GM20431 (cell line): ENCODE measurements around the gene AGBL1.
"Not testable (repeated sequence)": the region's sequence is repeated elsewhere in the genome, so short reads cannot be mapped to it uniquely, and the experiment has no call there.

Experiments used
- in situ Hi-C: fragments of 300-500 bp; cut with MseI, MboI; formaldehyde crosslinking; loops from one replicate; pipeline ENCODE4 v1.15.0; 2020; ENCODE audit warnings: low sequenced_read_pairs; ENCODE audit not compliant: unreplicated experiment

AGBL1 gene

DNA sequence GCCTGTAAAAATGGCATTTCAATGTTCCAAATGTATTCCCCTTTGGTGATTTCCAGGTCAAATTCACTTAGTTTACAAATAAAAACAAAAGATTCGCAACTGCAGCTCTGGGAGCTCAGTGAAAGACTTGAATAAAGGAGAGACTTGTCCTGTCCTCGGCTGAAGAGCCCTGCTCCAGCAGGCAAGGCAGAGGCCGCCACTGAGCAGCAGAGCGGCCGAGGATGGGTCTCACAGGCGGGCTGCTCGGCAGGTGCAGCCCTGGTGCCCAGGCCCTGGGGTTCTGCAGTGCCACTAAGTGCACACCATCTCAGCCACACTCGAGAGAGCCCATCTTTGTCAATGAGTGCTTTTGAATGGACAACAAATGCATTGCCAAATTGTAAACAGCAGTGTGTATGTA is 856.2 kb downstream of the AGBL1 start:
- in situ Hi-C loops: no loop called here

DNA sequence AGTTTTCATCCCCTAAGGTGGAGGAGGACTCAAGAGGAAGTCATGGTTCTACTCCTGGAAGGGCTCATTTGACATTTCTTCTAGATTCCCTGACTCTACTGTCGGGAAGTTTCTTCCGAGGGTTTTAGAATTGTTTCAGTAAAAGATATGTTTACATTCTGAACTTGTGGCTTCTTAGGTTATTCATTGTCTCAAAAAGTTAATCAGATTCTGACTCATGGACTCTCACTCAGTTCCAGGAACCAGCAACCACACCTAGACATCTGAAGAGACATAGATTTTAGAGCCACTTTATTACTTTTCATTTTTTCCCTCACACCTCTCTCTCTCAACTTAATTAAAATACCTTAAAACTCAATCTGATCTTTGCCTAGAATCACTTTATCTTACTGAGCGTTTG is 862.6 kb downstream of the AGBL1 start:
- in situ Hi-C loops: no loop called here

DNA sequence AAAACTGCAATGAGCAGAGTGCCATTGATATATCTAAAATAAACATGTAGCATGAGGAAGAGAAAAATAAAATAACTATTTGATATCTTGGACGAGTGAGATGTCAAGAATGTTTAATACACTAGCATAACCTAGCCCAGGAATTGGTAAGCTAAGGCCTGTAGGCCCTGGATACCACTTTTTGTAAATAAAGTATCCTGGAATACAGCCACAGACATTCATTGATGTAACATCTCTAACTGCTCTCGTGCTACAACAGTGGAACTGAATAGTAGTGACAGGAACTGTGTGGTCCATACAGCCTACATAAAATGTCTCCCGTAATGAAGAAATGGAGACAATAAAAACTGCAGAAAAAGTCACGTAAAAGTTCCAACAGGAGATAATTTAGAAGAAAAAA is 869.0 kb downstream of the AGBL1 start:
- in situ Hi-C loops: no loop called here

DNA sequence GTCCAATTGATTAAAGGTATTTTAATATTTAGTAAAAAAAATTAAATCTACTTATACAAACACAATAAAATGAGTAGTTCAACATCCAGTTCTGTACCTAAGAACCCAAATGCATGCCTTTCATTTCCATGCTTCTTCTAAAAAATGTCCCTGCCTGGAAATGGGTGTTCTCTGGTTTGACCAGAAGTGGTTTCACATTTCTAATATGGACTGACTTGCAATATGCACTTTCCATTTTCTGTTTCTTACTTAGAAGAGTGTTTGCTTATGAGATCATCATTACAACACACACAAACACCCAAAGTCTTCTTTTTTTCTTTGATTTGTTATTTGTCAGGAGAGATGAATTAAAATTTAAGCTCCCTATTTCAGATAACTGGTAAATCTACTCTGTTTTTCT is 879.6 kb downstream of the AGBL1 start:
- in situ Hi-C loops: no loop called here

DNA sequence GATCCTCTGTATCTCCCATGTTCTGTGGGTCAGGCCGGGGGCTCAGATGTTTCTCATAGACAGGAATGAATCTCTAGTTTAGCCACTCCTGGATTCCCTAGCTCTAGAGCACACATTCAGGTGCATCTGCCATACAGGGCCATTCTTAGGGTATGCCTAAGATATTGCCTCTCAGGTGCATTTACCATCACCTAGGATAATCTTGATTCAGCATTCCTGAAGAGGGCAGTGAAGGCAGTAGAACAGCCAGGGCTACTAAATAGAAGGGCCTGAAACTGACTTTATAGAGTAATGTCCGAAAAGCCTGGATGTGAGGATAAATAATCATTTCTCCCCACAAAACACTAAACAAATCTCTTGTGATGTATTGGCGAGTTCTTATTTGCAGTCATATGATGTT is 882.0 kb downstream of the AGBL1 start:
- in situ Hi-C loops: no loop called here

DNA sequence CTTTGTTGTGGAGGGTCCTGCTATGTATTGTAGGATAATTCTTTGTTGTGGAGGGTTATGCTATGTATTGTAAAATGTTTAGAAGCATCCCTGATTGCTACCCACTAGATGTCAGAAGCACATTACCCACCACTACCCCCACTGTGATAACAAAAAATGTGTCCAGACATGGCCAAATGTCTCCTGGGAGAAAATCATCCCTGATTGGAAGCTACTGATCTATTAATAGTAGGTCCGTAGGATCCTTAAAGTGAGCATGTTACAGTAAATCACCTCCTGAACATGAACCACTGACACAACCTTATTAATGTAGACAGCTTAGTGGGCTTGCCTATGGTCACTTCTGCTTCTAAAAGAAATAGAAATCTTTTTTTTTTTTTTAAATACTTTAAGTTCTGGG is 884.6 kb downstream of the AGBL1 start:
- in situ Hi-C loops: no loop called here

DNA sequence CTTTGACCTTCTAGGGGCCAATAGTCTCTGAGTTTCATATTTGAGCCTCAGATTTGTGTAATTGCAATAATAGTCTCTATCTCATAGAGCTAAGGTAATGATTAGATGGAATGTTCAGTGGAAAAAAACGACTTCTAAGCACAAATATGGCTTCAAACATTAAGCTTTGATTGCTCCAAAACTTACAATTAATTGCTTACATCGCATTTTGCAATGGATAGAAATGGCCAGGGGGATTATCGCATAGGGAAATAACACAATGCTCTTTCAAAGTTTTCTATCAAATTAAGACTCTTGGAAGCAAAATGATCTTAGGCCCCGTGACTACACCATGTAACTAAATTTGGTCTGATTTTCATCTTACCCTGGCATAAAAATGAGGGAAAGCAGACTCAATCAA is 888.6 kb downstream of the AGBL1 start:
- in situ Hi-C loops: no loop called here

DNA sequence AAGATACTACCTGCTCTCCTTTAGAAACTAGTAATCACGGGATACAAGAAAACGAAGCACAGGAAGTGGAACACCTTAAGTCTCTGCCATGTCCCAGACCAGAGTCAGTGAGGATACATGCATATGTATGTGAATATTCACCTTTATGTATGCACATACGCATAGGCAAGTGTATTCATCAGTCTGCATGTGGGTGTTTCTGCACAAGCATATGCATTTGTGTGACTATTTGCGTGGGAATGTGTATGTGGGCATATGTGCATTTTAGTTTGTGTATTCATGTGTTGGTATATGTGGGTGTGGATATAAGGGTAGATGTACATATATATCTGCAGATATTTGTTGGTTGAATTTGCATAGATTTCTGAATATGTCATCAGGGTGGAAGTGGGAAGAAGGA is 889.7 kb downstream of the AGBL1 start:
- in situ Hi-C loops: no loop called here

DNA sequence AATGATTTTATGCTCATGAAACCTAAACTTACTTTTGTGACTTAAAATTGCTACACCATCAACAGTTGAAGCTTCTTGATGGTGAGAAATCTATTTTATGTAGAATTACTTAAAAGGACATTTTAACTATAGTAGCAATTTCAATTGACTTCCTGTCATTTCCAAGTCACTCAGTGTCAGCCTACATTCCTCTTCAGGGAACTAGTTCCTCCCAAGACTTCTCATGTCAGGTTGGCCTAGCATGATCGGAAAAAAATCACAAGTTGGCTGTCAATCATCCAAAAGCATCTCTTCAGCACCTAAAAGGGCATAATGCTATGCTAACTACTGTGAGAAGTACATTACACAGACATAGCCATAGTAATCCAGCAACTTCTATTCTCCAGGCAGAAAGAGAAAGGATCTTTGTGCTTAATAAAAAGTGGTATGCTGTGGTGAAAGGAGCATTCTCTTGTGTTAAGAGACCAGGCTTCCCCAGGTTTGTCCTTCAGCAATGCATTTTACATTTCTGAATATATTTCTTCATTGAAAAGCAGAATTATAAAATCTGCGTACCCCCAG is 893.7 kb downstream of the AGBL1 start:
- in situ Hi-C loops: no loop called here

DNA sequence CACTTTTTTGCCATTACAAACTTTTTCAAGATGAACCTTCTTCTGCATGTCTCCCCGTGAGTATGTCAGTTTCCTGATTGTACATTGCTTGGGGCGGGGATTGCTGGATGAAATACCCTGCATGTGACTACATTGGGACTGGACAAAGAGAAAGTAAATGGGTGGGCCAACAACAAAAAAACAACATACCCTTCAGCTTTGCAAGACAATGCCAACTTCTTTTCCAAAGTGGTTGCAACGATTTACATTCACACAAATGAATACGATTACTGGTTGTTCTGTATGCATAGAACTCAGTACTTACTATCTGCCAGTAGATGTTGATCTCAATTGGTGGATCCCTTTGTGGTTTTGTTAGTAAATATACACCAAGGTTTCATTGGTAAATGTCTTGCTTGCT is 908.4 kb downstream of the AGBL1 start:
- in situ Hi-C loops: no loop called here

DNA sequence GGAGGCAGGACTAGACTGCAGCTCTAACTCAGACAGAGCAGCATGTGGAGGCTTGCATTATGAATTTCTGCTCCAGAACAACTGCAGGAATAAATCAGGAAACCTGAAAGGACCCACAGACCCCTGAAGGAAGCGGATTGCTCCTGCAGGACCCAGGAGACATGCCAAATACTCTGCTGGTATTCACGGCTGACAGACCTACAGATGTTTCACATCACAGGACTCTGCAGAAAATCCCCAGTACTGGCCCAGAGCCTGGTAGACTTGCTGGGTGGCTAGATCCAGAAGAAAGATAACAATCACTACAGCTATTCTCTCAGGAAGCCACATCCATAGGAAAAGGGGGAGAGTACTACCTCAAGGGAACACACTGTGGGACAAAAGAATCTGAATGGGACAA is 942.1 kb downstream of the AGBL1 start:
- in situ Hi-C loops: no loop called here

DNA sequence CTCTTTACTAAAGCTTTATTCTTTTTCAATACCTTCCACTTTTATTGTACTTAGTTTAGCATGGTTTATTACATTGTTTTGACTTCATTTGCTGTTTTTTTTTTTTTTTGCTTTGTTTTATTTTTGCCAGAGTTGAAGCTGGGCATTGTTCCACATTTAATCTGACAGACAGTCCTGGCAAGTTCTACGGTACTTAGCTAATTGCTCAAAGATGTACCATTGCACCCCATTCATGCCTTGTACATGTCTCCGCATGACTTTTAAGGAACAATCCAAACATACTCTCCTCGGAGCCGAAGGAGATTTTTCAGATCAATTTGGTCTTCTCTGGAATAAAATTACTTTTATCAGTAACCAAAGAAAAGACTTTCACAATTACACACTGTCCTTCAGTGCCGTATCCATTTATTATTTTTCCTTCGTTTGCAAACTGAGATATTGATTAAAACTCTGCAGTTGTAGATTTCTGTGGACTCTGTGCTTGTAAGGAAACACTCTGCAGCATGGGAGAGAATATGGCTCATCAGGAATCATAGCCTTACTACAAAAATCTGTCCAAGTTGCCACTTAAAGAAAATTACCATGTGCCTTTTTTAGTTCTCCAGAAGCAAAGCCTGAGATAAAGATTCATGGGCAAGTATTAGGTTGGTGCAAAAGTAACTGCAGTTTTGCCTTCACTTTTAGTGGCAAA is 952.0 kb downstream of the AGBL1 start:
- in situ Hi-C loops: no loop called here

DNA sequence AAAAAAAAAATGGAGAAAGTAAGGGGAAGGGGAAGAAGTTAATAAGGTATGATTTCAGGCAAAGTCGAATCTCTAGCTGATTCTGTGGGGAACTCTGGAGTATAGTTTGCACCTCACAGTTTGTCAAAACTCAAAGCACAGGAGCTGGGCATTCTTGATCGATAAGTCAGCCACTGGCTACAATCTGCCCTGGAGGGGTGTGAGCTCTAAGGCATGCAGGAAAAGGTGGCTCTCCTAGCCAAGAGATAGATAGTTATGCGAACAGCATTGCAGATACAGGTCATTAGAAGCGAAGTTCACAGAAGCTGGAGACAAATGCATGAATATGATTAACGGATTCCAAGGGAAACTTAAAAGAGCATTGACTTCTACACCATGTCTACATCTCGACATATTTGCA is 952.6 kb downstream of the AGBL1 start:
- in situ Hi-C loops: no loop called here

DNA sequence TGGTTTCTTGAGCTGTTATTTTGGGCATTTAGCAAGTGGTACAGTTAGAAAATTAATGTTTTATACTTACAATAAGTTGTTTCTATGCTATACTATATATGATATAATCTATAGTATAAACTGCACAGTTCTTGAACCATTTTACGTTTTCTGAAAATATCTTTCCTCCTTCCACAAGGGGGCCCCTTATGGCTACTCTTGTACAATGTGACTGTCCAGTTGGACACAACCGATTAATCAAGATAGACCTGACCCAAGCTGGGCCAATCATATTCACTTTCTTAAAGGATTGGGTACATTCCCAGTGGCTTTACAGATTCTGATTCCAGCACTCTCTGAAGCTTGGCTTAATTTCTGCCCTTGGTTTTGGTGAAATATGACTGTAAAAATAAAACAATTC is 953.4 kb downstream of the AGBL1 start:
- in situ Hi-C loops: no loop called here

DNA sequence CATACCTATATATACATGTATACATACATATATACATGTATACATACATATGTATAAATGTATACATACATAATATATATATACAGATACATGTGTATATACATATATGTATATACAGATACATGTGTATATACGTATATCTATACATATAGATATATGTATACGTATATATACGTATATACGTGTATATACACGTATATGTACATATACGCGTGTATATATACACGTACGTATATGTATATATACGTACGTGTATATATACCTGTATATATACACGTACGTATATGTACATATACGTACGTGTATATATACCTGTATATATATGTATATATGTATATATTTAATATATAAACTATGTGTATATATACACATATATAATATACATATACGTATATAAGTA is 955.2 kb downstream of the AGBL1 start:
- in situ Hi-C loops: no loop called here

DNA sequence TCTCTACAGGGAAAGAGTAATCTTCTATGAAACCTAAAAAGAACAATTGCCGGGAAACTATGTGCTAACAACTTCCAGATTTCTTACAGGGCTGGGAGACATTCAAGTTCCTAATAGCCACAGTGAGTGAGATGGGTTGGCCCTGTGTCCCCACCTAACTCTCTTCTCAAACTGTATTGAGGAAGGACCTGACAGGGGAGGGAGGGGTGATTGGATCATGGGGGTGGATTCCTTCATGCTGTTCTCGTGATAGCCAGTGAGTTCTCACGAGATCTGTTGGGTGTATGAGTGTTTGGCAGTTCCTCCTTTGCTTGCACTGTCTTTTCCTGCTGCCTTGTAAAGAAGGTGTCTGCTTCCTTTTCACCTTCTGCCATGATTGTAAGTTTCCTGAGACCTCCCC is 958.7 kb downstream of the AGBL1 start:
- in situ Hi-C loops: no loop called here

DNA sequence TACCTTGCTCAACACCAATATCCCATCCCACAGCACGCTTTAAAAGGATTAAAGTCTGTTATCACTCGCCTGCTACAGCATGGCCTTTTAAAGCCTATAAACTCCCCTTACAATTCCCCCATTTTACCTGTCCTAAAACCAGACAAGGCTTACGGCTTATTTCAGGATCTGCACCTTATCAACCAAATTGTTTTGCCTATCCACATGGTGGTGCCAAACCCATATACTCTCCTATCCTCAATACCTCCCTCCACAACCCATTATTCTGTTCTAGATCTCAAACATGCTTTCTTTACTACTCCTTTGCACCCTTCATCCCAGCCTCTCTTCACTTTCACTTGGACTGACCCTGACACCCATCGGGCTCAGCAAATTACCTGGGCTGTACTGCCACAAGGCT is 962.9 kb downstream of the AGBL1 start:
- in situ Hi-C loops: not testable (repeated sequence)

DNA sequence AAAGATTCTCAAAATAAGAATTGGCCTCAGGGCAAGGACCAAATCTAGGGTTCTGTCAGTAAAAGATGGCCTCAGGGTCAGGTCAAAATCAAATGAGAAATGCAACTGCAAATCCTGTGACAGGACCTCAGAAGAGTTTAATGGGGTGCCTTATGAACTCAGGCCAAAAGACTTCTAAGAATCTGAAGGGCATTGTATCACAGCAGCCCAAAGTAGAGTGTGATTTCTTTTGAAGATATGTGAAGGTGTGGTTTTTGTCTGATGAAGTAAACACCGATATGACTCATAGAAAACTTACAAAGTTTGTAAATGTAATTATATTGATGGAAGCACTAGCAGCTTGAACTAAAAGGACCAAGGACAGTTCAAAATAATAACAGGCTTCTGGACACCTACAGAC is 966.1 kb downstream of the AGBL1 start:
- in situ Hi-C loops: no loop called here

DNA sequence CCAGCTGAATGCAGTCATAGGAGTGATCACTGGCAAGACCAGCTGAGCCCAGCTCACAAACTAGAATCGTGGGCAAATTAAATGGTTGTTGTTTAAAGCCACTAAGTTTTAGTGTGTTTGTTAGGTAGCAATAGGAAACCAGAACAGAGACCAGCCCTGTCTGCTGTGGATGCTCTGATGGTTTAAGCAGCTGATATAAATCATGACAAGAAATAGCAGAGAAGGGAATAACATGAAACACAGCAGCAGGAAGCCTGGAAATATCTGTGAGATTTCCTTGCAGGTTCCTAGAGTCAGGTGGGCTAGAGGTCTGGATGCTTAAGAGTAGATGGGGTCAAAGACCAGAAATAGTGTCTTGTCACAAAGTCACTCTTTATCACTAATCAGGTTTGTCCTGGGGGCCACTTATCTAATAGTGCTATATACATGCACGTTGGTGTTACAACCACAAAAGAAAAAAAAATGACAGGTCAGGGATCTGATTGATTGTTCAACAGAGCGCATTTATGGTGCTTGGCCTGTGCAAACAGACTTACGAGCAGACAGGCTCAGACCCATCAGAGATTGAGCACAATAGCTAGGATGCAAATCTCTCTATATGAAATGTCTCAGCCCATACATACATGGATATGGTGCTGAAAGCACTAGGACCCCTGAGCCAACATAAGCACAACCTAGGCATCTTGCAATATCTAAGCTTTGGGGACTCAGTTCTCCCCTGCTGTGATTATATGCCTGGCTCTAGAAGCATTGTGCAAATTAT is 967.7 kb downstream of the AGBL1 start:
- in situ Hi-C loops: no loop called here
